H1 (cell line): ENCODE data around the gene LRP8. TPM values are rescaled to one million over a fixed set of nuclear protein-coding genes. Genes with fewer than 3 reads are reported as not detected.

ENCODE experiments used
- BCL11A ChIP-seq, 2 experiments: IDR thresholded peaks; one replicate each; pipeline ENCODE4 v1.6.1; 2011; ENCODE audit warnings: low read depth in 2 of 2, low read length in 2 of 2, mild to moderate bottlenecking in 2 of 2
- NRF1 ChIP-seq: IDR thresholded peaks from 2 replicates; pipeline ENCODE4 v1.6.1; 2011; ENCODE audit warnings: mild to moderate bottlenecking, low read depth, low read length, improper control_type of control experiment
- SP1 ChIP-seq: IDR thresholded peaks from 2 replicates; pipeline ENCODE4 v1.6.1; 2011; ENCODE audit warnings: low read depth, low read length
- polyA plus RNA-seq, 7 experiments: library from polyadenylated mRNA; depleted of rRNA in 3 of 7; stranded (reverse) in 5 of 7; unstranded in 2 of 7; fragments of >200 nt in 5 of 7; fragments of 200-250 nt in 2 of 7; gene quantifications; 1 replicate in 5 of 7; 2 replicates in 1 of 7; 4 replicates in 1 of 7; pipeline versions ENCODE4 v1.2.1 to v1.2.3, GENCODE V29; 2011 to 2013; ENCODE audit warnings: missing spikeins in 2 of 7, mixed read lengths in 2 of 7
- total RNA-seq: library from RNA; stranded (reverse); fragmentation: NEBNext Ultra II Directional; extraction: Animal tissue kit (Norgen Biotek cat#: 25700); gene quantifications from 2 replicates; pipeline ENCODE4 v1.2.1, GENCODE V29; 2021

The LRP8 gene
- total and polyA plus RNA-seq, 2 of the 8 experiments (the other 6 are each of a cell fraction or from before 2014, with no cell fraction given), result 63.2 to 66.4 TPM

- TF ChIP-seq BCL11A (IDR thresholded peaks at IDR 0.05; ENCODE audit: low read depth in 2 of 2, low read length in 2 of 2) (no peak), SP1 (no peak), NRF1 (no peak)
These were observed 41.3 kb upstream of the LRP8 start (continued) for GRCh38 chr1:53369034-53369750.
